ENCODE results near the gene TAF5L. TPM values are rescaled to one million over a fixed set of nuclear protein-coding genes. Genes with fewer than 3 reads are reported as not detected.

The TAF5L gene
- total and polyA plus RNA-seq, 2 of the 13 experiments (the other 11 are each of a cell fraction or from before 2014, with no cell fraction given) = 10.8 to 18.2 TPM

DNA sequence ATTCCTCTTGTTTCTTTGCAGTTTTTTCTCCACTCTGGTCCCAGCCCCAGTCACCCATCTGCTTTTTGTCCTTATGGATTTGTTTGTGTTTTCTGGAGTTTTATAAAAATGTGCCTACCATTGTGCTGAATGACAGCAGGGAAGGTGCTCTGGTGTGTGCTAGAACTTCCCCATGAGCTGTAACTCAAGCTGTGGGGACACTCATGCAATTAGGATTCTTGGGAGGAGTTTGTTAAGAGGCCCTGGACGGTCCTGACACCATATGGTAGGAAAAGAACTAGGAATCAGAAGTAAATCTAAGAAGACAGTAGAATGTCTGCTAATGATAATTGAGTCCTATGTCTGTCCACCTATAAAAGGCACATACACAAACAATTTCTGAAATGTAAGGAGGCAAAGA, 27.5 kb upstream of the TAF5L start:
- intact Hi-C loops (cut with micrococcal nuclease; ENCODE audit: unreplicated experiment) (no loop called here), in situ Hi-C loops (cut with HindIII; ENCODE audit: extremely low pct_ligation_motif_present, low pct_unique_long_range_greater_than_20kb) (no loop called here)
- CTCF ChIA-PET (ENCODE audit: low intra/inter-chr PET ratio, low total read pairs) = no interaction called here
- Histone ChIP-seq H3K36me3 (replicated peaks in 1 of 2; ENCODE audit: control insufficient read depth in 1 of 2, insufficient read depth in 2 of 2, low read length in 2 of 2) (peaks cover 21 to 79% of the 10 kb centered on the region in 2 experiments), H3K4me1 (ENCODE audit: insufficient read depth, low read length) (no peaks in the 10 kb centered on the region), H3K9ac (ENCODE audit: insufficient read depth, low read depth, low read length) (no peak overlapping the region), H3K27ac (ENCODE audit: extremely low read length, insufficient read depth, low read length) (no peak overlapping the region), H3K4me2 (ENCODE audit: low read depth, low read length) (no peak overlapping the region), H3K27me3 (ENCODE audit: control insufficient read depth in 1 of 2, insufficient read depth in 2 of 2, low read length in 2 of 2) (no peaks in the 10 kb centered on the region), H3K79me2 (ENCODE audit: insufficient read depth, low read length) (no peaks in the 10 kb centered on the region), H3K4me3 (replicated peaks in 1 of 3; ENCODE audit: insufficient read depth in 1 of 3, low read depth in 2 of 3, low read length in 3 of 3) (no peak overlapping the region), H4K20me1 (ENCODE audit: insufficient read depth, low read length) (no peaks in the 10 kb centered on the region), H2AFZ (ENCODE audit: low read length) (no peak overlapping the region), H3K9me3 (ENCODE audit: low read length) (no peaks in the 10 kb centered on the region)
- 88% methylated on average over 1 of the region's 1 CpG for WGBS (ENCODE audit: low lambda C conversion rate)
- BruUV-seq (replicated peaks) = no TSS peak
- DNase-seq (ENCODE audit: low spot score) (no peak), ATAC-seq (no peak), FAIRE-seq (no peak)
- POLR2A ChIA-PET = no interaction called here
- TF ChIP-seq EP300 (IDR thresholded peaks at IDR 0.05; ENCODE audit: low read depth in 2 of 2, low read length in 2 of 2) (no peak), EP300 (CRISPR knock-in tag; IDR thresholded peaks at IDR 0.05; ENCODE audit: borderline replicate concordance) (no peak), ZNF33B (CRISPR knock-in tag; IDR thresholded peaks at IDR 0.05) (no peak), ZNF264 (CRISPR knock-in tag; IDR thresholded peaks at IDR 0.05) (no peak), KAT2B (IDR thresholded peaks at IDR 0.05; ENCODE audit: borderline replicate concordance, low read depth, low read length) (no peak), DZIP1 (CRISPR knock-in tag; IDR thresholded peaks at IDR 0.05) (no peak), PATZ1 (CRISPR knock-in tag; IDR thresholded peaks at IDR 0.05) (no peak), ZBTB20 (CRISPR knock-in tag; IDR thresholded peaks at IDR 0.05; ENCODE audit: borderline replicate concordance, low read depth) (no peak), ARID4A (CRISPR knock-in tag; IDR thresholded peaks at IDR 0.05; ENCODE audit: borderline replicate concordance) (no peak), ZNF616 (CRISPR knock-in tag; IDR thresholded peaks at IDR 0.05; ENCODE audit: low read depth) (no peak), ZBTB1 (CRISPR knock-in tag; IDR thresholded peaks at IDR 0.05; ENCODE audit: borderline replicate concordance) (no peak), STAT5B (CRISPR knock-in tag; IDR thresholded peaks at IDR 0.05) (no peak), ZNF879 (CRISPR knock-in tag; IDR thresholded peaks at IDR 0.05) (no peak)
- TF ChIP-seq, protein P1, sequence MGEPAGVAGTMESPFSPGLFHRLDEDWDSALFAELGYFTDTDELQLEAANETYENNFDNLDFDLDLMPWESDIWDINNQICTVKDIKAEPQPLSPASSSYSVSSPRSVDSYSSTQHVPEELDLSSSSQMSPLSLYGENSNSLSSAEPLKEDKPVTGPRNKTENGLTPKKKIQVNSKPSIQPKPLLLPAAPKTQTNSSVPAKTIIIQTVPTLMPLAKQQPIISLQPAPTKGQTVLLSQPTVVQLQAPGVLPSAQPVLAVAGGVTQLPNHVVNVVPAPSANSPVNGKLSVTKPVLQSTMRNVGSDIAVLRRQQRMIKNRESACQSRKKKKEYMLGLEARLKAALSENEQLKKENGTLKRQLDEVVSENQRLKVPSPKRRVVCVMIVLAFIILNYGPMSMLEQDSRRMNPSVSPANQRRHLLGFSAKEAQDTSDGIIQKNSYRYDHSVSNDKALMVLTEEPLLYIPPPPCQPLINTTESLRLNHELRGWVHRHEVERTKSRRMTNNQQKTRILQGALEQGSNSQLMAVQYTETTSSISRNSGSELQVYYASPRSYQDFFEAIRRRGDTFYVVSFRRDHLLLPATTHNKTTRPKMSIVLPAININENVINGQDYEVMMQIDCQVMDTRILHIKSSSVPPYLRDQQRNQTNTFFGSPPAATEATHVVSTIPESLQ (CRISPR knock-in tag; conservative IDR thresholded peaks at IDR 0.05) = no peak
